Cardiac septum (tissue), 1 donor: ENCODE data around the gene NRCAM. TPM values are rescaled to one million over a fixed set of nuclear protein-coding genes. Genes with fewer than 3 reads are reported as not detected.

ENCODE experiments used
- DNase-seq: peaks from one replicate; pipeline ENCODE4 v3.0.0-alpha.2; 2020; ENCODE audit warnings: low spot score
- intact Hi-C: fragments of 100-400 bp; cut with DNase I; formaldehyde crosslinking; loops from one replicate; pipeline ENCODE4 v1.14.0; 2022
- total RNA-seq: library from RNA; stranded (reverse); fragmentation: NEBNext Ultra II Directional; extraction: Animal tissue kit (Norgen Biotek cat#: 25700); gene quantifications from one replicate; pipeline ENCODE4 v1.2.1, GENCODE V29; 2021
- donor health status: DM: no; HTN: no; CAD: no.

Gene NRCAM
- total RNA-seq, 1 donor from 2014 or later = 0.57 TPM

DNA sequence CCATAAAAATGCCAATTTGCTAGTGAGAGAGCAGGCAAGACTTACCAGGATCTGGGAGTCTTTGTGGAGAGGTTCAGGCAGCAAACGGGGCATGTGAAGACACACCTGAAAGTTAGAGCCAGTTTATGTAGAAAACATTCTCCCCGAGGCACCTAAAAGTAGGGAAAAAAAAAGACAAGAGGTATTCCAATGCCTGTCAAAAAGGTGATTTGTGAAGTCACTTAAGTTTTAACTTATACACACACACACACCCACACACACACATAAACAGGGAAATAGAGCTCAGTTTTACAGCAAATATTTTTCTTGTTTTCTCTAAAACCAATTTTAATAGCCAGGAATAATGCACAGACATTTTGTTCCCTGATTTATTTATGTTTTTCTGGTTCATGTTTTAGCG, 326.0 kb downstream of the NRCAM start, which contains the start of gene LAMB4:
LAMB4 (minus strand) TSS at position 101 of the 400 bp plus-strand sequence. CDS start 7,197 bp downstream, outside the sequence.
- no peak for DNase-seq
- intact Hi-C loops = no loop called here

DNA sequence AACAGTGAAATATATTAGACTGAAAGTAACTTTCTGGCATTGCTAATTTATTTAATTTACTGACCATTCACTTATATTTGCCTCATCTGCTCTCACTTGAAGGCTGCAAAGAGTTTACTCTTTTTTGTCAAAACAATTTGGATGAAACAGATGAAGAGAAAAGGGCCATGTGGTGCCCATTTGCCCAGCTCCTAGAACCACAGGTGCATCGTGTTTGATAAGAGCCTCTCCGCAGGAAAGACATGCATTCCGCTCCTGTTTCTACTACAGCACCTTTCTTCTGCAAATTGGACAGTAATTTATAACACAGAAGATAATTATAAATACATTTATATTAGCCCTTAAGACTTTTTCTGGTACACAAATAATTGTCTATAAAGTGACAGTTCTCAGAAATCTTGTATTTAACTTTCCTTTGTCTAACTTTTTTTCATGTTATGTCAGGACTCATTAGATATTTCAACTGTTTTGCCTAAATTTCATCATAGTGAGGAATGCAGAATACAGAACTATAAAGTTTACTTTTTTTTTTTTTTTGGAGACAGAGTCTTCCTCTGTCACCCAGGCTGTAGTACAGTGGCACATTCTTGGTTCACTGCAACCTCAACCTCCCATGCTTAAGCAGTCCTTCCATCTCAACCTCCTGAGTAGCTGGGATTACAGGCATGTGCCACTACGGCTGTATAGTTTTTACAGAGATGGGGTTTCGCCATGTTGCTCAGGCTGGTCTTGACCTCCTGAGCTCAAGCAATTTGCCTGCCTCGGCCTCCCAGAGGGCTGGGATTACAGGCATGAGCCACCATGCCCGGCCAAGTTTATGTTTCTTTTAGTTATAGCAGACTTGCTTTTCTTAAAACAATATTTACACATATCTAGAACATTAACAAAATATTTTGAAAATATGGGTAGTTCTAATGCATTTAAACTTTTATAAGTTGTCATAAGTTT, 326.9 kb downstream of the NRCAM start:
- intact Hi-C loops = no loop called here
- no peak for DNase-seq

DNA sequence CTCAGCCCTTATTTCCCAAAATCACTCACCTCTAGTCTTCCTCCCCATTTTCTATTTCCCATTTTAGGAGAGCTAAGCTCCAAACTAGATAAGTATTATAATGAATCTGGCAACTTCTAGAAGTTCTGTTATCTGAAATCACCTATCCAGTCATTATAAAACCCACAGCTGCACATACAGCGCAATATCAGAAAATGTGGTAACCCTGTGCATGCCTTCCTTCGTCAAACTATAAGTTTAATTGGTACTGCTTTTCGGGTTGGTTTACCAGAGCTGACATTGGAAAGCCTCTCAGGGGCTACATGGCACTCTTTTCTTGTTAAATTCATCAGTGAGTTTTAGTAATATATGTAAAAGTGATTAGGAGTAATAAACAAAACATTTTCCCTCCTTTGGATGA, 327.7 kb downstream of the NRCAM start:
- DNase-seq = no peak
- intact Hi-C loops = no loop called here

DNA sequence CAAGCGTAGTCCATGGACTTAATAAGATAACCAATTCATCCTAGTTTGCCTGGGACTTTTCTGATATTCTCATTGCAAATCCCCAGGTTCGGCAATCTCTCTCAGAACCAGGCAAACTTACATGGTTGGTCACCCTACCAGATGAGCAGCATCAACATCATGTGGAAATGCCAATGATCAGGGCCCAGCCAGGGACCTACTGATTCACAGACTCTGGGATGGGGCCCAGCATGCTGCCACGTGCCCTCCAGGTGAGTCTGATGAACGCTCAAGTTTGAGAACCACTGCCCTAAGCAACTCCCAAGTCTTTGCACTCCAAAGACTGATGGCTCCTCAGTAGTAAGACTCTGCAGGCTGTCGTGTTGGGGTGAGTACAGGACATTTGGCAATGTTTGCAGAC, 328.8 kb downstream of the NRCAM start:
- intact Hi-C loops = no loop called here
- no peak for DNase-seq

DNA sequence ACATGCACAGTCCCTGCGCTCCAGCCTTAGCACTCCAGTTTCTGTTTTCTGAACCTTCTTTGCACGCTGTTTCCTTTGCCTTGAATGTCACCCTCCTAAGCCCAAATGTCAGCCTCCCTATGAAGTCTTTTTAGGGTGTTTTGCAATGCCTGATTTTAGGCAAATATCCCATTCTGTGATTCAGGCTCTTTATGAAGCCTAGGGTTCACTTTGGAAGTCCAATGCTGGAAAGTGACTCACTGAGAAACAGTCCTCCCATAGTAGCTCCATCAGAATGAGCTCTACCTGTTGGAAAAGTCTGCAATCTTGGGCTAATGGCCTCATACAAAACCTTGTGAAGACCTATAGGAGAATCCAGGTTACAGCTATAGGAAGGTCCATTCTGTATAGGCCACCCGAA, 331.4 kb downstream of the NRCAM start:
- intact Hi-C loops = no loop called here
- DNase-seq = no peak

DNA sequence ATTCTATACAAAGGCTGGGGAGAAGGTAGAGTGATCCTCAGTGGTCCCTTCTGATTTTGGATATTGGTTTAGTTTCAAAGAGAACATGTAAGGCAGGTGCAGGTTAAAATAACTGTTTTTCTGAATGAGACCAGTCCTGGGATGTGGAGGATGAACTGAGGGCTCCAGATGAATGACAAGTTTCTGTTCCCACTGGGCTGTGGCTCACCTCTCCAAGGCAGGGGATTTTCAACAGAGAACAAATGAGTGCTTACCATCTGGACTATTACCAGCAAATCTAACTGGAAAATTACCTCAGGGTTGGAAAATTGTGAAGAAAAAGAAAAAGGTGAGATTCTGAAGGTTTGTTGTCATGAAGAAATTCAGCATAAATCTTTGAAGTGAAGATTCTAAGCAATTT, 334.1 kb downstream of the NRCAM start:
- DNase-seq = no peak
- intact Hi-C loops = no loop called here

DNA sequence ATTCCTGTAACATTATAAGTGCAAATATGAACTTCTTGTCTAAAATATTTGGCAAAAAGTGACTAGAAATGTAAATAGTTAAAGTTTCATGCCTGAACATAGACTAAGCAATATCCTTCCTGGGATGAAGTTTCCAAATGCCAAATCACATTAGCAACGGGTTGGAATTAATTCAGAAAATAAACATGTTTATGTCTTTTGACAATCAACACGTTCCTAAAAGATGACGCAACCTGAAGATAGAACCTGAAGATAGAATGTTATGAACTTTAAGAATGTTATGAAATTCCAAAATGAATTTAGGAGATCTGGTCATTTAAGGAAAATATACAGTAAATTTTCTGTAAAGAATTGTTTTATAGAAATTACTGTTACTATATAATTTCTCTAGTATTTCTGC, 335.3 kb downstream of the NRCAM start:
- intact Hi-C loops = no loop called here
- no peak for DNase-seq

DNA sequence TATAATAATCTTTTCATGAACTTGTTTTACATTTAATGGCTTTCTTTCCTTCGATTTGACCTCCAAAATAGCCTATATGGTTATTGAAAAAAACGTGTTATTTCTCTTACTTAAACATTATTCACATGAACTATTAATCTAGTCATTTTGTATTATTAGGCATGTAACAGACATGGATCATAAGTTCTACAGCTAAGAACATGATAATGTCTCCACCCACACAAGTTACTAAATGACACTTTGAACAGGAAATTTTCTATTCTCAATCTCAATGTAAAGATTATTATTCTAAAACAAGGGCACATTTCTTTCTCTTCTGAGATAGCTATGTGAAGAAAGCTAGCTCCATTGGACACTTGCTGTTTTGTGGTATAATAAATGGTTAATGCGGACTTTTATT, 336.0 kb downstream of the NRCAM start:
- DNase-seq = no peak
- intact Hi-C loops = no loop called here

DNA sequence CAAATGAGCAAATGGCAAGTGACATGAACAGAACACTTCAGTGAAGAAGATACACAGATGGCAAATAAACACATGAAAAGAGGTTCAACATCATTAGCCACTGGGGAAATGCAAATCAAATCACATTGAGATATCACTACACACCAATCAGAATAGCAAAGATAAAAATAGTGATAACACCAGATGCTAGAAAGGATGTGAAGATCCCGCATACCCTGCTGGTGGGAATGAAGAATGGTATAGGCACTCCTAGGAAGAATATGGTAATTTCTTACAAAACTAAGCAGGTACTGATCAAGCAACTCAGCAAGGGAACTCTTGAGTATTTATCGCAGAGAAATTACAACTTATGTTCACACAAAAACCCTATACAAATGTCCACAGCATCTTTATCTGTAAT, 337.3 kb downstream of the NRCAM start:
- no peak for DNase-seq
- intact Hi-C loops = no loop called here

DNA sequence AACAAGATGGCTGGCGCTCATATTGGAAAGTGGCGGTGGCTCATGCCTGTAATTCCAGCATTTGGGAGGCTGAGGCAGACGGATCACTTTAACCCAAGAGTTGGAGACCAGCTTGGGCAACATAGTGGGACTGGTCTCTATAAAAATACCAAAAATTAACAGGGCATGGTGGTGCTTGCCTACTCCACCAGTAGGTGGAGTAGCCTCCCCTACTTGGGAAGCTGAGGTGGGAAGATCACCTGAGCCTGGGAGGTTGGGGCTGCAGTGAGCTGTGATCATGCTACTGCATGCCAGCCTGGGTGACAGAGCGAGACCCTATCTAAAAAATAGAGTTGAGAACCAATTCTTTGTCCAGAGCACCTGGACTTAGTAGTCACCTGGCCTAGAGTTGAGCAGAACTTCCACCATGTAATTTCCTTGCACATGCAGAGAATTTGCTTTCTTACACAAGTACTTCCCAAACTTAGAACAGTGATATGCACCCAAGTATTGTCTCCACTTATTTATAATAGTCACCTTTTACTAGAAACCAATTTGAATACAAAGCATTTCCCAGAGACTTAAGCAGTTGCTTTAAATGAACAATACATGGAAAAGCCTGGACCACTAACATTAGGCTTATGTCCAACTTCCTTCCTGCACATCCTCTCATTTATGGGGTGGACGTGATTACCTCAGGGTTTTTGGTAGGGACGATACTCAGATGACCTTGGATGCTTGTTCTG, 342.0 kb downstream of the NRCAM start:
- DNase-seq = no peak
- intact Hi-C loops = no loop called here

DNA sequence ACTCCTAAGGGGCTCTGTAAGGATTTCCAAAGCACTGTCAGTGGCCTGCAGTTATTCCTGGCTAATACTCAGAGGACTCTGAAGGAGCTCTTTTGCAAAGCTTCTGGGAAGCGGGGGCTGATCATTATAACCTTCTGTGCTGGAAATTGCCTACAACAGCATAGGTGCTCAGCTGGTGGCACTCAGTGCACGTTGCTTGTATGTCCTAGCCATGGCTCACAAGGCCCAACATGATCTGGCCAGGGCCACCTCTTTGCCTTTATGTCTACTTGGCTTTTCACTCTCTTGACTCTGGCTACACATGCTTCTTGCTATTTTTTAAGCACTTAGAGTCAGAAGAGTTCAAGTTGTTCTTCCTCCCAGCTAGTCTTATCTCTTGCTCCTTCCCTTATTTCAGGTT, 343.6 kb downstream of the NRCAM start:
- intact Hi-C loops = no loop called here
- no peak for DNase-seq

DNA sequence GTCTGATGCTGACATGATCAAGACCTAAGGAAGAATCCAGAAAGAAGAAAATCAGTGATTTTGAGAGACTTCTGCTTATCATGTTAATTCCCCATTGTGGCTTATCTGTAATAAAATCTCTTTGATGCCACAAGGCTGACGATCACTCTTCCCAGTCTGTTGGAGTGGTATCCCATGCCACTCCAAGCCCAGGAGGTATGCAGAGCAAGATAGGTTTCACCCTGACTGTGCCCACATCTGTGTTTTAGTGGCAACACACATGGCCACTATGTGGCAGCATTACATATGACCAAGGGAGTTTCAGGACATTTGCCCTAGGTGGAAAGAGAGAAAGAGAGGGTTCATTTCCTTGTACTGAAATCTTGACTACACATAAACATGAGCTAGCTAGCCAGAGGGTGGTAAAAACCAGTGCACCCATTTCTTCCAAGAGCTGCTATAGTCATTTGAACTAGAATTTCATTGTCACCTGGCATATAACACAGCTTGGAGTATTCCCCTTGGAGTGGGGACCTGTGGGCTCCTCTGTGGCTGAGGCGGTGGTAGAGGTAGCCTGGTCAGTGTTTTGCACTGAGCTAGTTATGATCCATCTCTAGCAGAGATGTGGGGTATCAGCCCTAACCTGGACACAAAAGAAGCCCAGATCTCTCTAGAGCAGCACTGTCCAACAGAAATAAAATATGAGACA, 346.9 kb downstream of the NRCAM start:
- no peak for DNase-seq
- intact Hi-C loops = loop anchor here (5.0 kb wide), 1 partner anchor 33 kb away; no protein-coding TSS in a partner anchor

DNA sequence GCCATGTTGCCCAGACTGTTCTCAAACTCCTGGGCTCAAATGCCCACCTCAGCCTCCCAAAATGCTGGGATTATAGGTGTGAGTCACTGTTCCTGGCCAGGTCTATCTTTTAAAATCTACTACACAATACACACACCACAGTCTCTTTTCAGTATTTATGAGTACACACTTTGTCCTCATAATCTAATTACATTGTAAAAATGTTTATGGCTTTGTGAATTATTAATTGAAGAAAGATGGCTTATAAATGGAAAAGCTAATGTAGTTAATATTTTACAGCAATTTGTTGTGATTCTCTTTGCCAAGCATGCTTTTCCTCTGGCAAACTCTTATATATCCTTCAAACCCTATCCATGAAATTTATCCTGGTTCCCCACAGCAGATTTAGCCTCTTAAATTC, 348.1 kb downstream of the NRCAM start:
- DNase-seq = no peak
- intact Hi-C loops = loop anchor here (5.0 kb wide), 1 partner anchor 34 kb away; no protein-coding TSS in a partner anchor

DNA sequence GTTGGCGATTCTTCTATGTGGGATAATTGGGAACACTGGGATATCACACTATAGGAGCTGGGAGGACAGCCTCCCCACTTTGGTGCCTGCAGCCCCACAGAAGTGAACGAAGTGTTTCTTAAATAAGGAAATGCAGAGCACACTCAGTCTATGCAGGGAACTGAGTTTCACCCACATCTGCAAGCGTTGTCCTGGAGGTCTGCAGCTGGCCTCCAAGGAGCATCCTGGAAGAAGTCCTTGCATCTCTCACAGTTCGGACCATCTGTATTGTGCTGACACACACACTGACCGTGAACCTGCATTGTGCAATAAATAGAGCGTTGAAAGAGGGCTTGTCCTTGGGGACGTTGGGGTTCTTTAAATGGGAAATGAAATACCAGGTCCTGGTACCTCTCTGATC, 351.9 kb downstream of the NRCAM start:
- intact Hi-C loops = no loop called here
- DNase-seq = no peak

DNA sequence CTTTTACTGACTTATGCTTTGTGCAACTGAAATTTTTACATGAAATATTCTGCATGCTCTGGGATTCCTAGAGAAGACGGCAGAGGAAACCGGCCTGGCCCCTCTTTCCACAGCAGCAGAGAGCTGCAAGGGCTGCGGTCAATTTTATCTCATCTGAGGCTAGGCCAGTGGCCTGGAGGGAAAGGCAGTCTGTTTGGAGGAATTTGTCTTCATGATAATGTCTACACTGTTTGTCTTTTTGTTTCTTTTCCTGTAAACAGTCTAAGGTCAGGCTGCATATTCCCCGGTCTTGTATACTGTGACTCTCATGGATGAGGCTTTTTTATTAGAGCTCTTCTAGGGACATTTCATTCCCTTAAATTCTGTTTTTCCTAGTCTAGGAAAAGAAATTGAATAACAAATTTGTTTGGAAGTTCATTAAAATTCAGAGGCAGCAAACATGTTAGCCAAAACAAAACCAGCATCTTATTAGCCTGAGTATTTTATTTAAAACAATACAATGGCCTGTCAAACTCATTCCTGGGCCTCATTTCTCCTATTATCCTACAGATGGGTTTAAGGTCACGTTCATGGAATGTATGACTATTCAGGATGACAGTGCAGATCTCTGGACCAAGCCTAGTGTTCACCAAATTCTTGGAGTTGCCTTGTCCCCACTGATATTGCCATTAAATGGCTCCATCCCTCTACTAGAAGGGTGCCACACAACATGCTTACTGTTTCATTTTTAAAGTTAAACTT, 352.5 kb downstream of the NRCAM start:
- intact Hi-C loops = no loop called here
- DNase-seq = no peak

DNA sequence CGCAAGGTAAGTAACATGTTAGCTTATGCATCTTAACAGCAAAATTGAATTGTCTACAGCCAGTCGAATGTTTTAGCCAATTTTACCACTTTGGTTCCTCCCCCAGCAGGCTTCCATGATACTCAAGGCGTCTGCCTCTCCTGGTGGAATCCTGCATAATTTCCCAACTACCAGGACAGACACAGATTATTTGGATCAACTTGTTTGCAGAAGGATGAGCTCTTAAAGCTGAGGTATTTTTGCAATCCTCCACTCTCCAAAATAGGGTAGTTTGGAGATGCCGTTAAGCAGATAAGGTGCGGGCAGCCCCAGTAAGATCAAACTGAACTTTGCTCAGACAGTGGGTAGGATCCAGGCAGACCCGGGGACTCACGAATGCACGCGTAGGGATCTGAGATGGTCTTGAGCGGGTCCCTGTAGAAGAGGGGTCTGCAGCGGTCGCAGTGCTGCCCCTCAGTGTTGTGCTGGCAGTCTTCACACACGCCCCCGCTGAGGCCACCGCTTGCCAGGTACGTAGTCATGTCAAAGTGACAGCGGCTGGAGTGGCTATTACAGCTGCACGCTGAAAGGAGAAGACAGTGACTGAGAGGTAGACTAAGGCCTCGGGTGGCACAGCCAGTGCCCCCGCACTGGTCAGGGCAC, 353.4 kb downstream of the NRCAM start:
- DNase-seq = no peak
- intact Hi-C loops = no loop called here

DNA sequence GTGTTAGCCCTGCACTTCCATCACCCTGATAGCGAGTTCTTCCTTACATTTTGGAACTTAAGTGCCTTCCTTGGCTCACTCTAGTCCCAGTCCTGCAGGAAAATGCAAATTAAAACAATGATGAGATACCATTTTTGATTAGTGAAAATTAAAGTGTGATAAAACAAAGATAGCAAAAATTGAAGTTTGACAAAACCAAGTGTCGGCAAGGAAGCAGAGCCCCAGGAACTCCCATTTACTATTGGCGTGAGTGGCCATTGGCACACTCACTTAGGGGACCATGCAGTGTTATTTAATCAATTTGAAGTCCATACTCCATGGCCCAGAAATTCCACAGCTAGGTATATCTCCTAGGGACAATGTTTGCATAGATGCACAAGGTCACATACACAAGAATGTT, 354.5 kb downstream of the NRCAM start:
- intact Hi-C loops = no loop called here
- DNase-seq = no peak

DNA sequence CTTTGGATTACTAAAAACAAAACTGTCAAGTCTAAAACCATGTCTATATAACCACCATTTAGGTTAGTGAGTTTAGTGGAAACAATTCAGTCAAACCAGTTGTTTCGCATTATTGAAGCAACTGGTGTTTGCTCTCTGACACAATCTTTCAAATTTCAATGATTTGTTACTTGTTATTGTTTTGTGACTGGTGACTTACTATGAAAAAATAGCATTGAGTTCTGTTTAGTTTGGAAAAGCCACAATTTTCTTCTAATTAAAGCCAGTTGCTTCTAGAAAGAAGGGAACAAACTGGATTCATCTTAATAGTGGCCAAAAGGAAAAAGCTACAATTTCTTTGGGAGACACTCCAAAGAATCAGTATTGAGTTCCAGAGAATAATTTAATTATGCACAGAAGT, 356.5 kb downstream of the NRCAM start:
- intact Hi-C loops = loop anchor here (5.0 kb wide), 1 partner anchor 97 kb away; the partner anchor contains the start of gene LAMB1
- DNase-seq = no peak

DNA sequence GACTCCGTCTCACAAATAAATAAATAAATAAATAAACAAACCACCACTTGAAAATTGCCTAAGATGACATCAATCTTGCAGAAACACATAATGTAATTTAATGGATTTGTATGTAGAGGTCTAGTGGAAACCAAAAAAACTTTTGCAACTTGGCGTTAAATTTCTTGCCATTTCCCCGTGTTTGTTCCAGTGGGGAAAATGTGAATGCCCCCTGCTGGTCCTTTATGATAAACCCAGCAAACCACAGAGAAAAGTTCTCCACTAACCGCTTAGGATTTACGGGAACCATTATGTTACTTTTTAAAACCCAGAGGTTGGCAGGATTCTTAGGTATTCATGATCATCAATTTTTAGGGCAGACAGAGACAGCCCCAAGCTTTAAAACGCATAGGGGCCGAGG, 358.5 kb downstream of the NRCAM start:
- DNase-seq = no peak
- intact Hi-C loops = loop anchor here (5.0 kb wide), 1 partner anchor 95 kb away; the partner anchor contains the start of gene LAMB1
